HEK293T (cell line): ENCODE measurements around the gene NKPD1.

Experiments used
- ARNT ChIP-seq: fragments of 450-650 bp; IDR thresholded peaks from 2 replicates; pipeline ENCODE4 v1.6.1; 2017; ENCODE audit warnings: mild to moderate bottlenecking
- BHLHE40 ChIP-seq: fragments of 450-650 bp; IDR thresholded peaks from 2 replicates; pipeline ENCODE4 v1.6.1; 2016; ENCODE audit warnings: mild to moderate bottlenecking, moderate library complexity, borderline replicate concordance
- ELF4 ChIP-seq: fragments of 450-650 bp; IDR thresholded peaks from 2 replicates; pipeline ENCODE4 v1.6.1; 2017; ENCODE audit warnings: antibody characterized with exemption
- FOXA1 ChIP-seq: fragments of 450-650 bp; IDR thresholded peaks from 2 replicates; pipeline ENCODE4 v1.6.1; 2016; ENCODE audit warnings: mild to moderate bottlenecking
- FOXK2 ChIP-seq: fragments of 450-650 bp; IDR thresholded peaks from 2 replicates; pipeline ENCODE4 v1.6.1; 2016; ENCODE audit warnings: mild to moderate bottlenecking
- FOXM1 ChIP-seq: fragments of 450-650 bp; IDR thresholded peaks from 2 replicates; pipeline ENCODE4 v1.6.1; 2017; ENCODE audit warnings: mild to moderate bottlenecking, borderline replicate concordance
- HDGF ChIP-seq: fragments of 450-650 bp; IDR thresholded peaks from 2 replicates; pipeline ENCODE4 v1.6.1; 2017; ENCODE audit warnings: antibody characterized with exemption, borderline replicate concordance
- LEF1 ChIP-seq: fragments of 450-650 bp; IDR thresholded peaks from 2 replicates; pipeline ENCODE4 v1.6.1; 2017; ENCODE audit warnings: mild to moderate bottlenecking, borderline replicate concordance
- NFRKB ChIP-seq: fragments of 450-650 bp; IDR thresholded peaks from 2 replicates; pipeline ENCODE4 v1.6.1; 2016; ENCODE audit warnings: mild to moderate bottlenecking, moderate library complexity
- SP1 ChIP-seq: fragments of 450-650 bp; IDR thresholded peaks from 2 replicates; pipeline ENCODE4 v1.6.1; 2017
- SUZ12 ChIP-seq: fragments of 450-650 bp; IDR thresholded peaks from 2 replicates; pipeline ENCODE4 v1.6.1; 2016; ENCODE audit warnings: mild to moderate bottlenecking
- ZNF384 ChIP-seq: fragments of 450-650 bp; IDR thresholded peaks from 2 replicates; pipeline ENCODE4 v1.6.1; 2016
- TF ChIP-seq, protein P1 (sequence below): fragments of 450-650 bp; IDR thresholded peaks from 2 replicates; pipeline ENCODE4 v1.6.1; 2016

DNA sequence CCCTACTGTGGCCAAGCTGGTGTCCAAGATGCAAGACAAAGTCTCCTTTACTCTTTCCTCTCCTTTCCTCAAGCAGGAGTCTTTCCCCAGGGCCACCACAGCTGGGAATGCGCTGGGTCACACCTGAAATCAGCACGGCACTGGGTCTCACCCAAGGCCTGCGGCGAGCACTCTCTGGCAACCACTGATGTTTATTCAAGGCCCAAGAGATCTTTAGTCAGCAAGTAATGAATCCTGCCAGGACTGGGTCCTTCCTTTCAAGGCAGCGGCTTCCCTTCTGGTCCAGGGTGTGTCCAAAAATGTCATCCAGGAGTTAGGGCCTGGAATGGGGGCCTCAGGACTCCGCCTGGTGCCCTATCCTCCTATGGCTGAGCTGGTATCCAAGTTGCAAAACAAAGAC lies 41.9 kb upstream of the NKPD1 start:
- TF ChIP-seq BHLHE40 (no peak), SP1 (no peak), FOXM1 (no peak), NFRKB (no peak), ARNT (no peak), HDGF (no peak), ELF4 (no peak), FOXA1 (no peak), SUZ12 (no peak), FOXK2 (no peak), LEF1 (no peak), ZNF384 (no peak)
- TF ChIP-seq, protein P1, sequence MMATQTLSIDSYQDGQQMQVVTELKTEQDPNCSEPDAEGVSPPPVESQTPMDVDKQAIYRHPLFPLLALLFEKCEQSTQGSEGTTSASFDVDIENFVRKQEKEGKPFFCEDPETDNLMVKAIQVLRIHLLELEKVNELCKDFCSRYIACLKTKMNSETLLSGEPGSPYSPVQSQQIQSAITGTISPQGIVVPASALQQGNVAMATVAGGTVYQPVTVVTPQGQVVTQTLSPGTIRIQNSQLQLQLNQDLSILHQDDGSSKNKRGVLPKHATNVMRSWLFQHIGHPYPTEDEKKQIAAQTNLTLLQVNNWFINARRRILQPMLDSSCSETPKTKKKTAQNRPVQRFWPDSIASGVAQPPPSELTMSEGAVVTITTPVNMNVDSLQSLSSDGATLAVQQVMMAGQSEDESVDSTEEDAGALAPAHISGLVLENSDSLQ, result no peak
